SHP77 (cell line): ENCODE results near the gene NOP16.

ENCODE experiments used
- DNase-seq, 2 experiments: peaks; one replicate each; lab custom pipeline; 2025; lab: John Stamatoyannopoulos, UW

NOP16 gene

DNA sequence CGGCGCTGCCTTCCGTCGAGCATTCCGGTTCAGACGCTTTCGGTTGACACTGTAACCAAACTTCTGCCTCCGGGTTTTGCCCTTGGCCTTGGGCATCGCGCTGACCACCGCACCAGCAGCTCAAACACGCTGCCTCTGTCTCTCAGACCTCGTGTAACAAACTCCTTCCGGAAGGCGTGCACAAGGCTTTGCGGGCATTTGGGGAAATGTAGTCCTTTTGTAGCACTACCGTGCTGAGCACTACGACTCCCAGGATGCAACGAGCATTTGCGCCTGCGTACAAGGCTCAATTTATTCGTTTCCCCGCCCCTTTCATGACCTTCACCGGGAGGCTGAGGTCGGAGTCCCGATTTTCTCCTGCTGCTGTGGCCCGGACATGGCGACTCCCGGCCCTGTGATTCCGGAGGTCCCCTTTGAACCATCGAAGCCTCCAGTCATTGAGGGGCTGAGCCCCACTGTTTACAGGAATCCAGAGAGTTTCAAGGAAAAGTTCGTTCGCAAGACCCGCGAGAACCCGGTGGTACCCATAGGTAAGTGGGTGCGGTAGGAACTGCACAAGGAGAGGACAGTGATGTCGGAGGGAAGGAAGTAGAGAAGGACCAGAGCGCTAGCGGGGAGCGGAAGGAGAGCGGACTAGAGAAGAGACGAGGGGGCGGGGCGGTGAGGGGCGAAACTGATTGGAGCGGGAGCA, at the start of gene NOP16, which contains the start of gene HIGD2A:
Gene NOP16, minus strand, starts transcription at position 155 of the 691 bp plus-strand sequence. Its CDS starts 59 bp downstream, at position 96.
Gene HIGD2A, plus strand, starts transcription at position 308 of the 691 bp plus-strand sequence. Its CDS starts 69 bp downstream, at position 377.
- DNase-seq = peak; percentile 98 to 99

DNA sequence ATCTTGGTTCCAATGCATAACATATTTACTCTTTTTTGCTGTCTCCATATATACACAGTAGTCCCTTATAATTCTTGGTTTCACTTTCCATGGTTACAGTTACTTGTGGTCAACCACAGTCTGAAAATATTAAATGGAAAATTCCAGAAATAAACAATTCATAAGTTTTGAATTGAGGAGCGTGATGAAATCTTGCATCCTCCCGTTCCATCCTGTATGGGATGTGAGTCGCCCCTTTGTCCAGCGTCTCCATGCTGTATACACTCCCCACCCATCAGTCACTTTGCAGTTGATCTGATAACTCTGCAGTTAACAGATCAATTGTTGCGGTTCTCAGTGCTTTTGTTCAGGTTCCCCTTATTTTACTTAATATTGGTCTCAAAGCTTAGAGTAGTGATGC, 48.3 kb upstream of the NOP16 start:
- no peak for DNase-seq

DNA sequence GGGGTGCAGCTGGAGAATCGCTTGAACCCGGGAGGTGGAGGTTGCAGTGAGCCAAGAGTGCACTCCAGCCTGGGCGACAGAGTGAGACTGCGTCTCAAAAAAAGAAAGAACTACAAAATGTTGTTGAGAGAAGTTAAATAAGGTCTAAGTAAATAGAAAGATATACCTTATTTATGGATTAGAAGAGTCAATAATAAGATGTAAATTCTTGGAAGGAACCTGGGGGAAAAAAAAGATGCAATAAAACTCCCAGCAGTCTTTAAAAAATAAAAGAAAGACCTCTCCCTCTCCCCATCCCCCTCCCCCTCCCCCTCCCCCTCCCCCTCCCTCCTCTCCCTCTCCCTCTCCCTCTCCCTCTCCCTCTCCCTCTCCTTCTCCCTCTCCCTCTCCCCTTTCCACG, 44.3 kb upstream of the NOP16 start:
- DNase-seq = no peak

- no peak for DNase-seq
Observed at GRCh38 chr5:176429972-176430371, 41.6 kb upstream of the NOP16 start.

DNA sequence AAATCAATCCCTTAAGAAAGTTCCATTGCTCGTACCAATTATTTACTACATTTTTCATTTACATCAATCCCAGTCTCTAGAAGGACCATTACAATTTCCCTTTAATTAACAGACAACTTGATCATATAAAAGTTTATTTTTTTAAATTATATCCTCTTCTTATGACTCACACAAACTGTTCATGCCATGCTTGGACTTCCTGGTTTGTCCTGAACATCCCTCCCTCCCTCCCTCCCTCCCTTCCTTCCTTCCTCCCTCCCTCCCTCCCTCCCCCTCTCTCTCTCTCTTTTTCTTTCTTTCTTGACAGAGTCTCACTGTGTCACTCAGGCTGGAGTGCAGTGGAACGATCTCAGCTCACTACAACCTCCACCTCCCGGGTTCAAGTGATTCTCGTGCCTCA, 39.6 kb upstream of the NOP16 start:
- DNase-seq = no peak

- DNase-seq = no peak
Observed at GRCh38 chr5:176426876-176427275, 38.5 kb upstream of the NOP16 start.

- no peak for DNase-seq
Observed at GRCh38 chr5:176425791-176426190, 37.4 kb upstream of the NOP16 start.

GRCh38 chr5:176425138-176425537, 36.7 kb upstream of the NOP16 start:
- DNase-seq = no peak

GRCh38 chr5:176424181-176424580, 35.8 kb upstream of the NOP16 start:
- no peak for DNase-seq

- DNase-seq = no peak
Observed at GRCh38 chr5:176420972-176421544, 32.7 kb upstream of the NOP16 start.

- no peak for DNase-seq
Observed at GRCh38 chr5:176420086-176420485, 31.7 kb upstream of the NOP16 start.

DNA sequence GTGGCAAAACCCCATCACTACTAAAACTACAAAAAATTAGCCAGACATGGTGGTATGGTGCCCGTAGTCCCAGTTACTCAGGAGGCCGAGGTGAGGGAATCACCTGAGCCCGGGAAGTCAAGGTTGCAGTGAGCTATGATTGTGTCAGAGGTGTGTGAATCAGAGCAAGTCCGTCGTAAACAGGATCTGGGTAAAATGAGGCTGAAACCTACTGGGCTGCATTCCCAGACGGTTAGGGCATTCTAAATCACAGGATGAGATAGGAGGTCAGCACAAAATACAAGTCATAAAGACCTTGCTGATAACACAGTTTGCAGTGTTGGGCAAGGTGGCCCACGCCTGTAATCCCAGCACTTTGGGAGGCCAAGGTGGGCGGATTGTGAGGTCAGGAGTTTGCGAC, 29.9 kb upstream of the NOP16 start:
- no peak for DNase-seq

DNA sequence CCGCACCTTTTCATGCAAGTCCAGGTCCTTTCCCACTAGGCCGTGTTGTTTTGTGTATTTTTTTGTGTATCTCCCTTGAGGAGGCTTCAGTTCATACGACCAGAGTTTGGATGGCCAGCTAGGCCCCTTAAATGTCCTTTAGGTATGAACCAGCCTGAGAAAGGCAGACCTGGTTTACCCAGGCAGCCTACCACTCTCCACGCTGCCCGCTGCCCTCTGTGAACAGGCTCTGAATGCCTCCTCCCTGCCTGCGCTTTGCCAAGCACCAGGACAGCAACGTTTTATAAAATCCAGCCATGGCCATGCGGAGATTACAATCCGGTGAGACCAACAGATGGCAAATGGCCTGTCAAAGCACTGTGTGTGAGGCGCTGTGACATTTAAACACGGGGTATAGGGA, 28.6 kb upstream of the NOP16 start:
- peak in 1 of 2 experiments; percentile 44 for DNase-seq

DNA sequence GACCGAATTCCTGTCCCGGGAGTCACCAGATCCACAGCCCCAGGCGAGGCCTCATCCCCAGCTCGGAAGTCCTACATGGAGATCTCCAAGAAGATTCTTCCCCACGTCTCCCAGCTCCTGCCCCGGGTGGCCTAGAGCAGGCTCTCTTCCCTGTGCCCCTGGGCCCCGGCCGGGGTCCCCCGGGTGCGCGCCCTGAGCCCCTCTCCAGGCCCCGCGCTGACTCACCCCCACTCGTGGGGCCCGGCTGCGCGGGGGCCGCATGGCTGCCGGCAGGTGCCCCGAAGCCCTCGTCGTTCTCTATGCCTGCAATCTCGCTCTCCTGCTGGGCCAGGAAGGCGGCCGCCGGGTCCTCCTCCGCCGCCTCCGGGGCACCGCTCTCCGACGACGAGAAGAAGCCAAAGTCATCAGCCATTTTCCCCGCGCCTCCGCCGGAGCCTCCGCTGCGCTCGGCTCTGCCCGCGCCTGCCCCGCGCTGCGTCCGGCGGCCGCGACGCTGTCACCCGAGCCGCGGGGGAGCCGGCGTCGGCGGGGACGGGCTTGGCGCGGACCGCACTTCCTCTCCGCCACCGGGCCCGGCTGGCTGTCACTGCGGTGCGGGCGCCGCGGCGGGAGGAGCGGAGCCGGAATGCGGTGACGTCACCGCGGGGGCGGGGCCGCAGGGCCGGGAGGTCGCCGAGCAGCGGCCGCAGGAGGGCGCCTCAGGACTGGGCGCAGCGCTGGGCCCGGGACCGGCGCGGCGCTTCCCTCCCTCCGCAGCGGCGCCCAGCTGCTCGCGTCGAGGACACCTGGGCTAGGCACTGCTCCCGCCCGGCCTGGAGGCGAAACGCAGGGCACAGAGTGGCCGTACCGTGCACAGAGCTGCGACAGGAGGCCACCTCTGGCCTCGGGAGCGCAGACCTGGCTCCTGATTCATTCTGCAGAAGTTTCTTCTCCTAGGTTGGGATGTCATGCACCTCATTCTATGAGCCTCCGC, 27.8 kb upstream of the NOP16 start, which contains the start of gene CLTB:
Gene CLTB, minus strand, starts transcription at position 588 of the 973 bp plus-strand sequence. Its CDS starts 176 bp downstream, at position 412.
- peak; percentile 83 to 84 for DNase-seq

DNA sequence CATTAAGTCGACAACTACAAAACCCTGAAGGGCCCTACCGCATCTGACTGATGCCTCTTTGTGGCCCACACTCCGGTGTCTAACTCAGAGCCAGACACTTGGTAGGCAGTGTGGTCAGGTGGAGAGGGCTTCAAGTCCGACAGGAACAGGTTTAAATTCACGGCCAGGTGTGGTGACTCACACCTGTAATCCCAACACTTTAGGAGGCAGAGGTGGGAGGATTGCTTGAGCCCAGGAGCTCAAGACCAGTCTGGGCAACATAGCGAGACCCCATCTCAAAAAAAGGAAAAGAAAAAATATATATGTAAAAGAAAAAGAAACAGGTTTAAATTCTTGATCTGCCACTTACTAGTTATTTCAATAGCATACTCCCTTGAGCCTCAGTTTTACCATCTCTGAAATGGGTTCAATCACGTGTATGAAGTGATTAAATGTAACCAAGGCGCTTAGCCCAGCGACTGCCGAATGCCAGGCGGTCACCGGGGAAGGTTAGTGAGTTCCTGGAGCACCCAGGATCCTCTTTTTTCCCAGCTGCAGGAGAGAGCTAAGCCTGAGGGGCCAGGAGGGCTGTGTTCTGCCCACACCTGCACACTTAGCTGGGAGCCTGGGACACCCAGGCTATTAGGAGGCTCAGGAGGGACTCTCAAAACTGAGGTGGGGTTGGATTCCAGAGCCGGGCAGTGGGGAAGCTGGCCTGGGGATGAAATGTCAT, 27.0 kb upstream of the NOP16 start:
- no peak for DNase-seq

- no peak for DNase-seq
Observed at GRCh38 chr5:176414704-176415103, 26.3 kb upstream of the NOP16 start.

GRCh38 chr5:176413709-176414191, 25.4 kb upstream of the NOP16 start:
- DNase-seq = no peak

DNA sequence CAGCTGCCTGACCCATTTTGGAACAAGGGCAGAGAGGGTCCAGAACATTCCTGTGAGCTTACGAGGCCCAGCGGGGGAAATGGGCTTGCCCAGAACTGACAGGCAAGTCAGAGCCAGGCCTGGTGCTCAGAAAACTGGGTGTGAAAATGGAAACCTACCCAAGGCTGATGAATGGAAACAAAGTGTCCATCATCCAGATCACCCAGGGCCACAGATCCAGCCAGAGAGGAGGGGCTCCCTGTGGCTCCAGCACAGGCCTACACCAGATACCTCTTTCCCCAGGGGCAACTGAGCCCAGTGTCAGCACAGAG, 24.8 kb upstream of the NOP16 start:
- no peak for DNase-seq

DNA sequence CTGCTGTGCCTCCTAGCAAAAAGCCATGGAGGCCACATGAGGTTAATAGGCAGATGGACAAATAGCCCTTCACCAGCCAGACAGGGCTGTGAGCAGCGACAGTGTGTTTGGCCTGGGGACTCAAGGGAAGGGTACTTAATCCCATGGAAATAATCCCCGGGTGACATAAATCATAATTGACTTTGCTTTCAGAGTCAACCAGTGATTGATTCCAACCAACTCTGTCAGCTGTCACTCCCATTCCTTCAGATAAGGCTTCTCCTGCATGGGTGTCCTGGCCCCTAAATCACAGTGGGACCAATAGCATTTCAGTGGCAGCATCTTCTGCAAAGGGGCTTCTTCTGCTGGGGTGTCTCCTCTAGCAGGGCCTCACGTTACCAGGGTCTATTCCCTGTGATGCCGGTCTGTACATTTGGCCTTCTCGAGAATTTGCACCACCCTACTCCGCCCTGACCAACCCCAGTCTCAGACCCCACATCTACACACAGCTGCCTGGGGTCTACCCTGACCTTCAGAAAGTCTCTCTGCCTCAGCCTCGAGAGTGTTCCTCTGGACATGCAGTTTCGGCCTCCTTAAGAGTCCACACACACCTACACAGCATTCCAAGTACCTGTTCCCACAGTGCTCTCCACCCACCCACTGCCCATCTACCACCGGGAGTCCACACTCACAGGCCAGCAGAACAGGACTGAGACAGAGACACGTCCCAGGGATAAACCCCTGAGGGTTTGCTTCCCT, 24.3 kb upstream of the NOP16 start:
- no peak for DNase-seq

DNA sequence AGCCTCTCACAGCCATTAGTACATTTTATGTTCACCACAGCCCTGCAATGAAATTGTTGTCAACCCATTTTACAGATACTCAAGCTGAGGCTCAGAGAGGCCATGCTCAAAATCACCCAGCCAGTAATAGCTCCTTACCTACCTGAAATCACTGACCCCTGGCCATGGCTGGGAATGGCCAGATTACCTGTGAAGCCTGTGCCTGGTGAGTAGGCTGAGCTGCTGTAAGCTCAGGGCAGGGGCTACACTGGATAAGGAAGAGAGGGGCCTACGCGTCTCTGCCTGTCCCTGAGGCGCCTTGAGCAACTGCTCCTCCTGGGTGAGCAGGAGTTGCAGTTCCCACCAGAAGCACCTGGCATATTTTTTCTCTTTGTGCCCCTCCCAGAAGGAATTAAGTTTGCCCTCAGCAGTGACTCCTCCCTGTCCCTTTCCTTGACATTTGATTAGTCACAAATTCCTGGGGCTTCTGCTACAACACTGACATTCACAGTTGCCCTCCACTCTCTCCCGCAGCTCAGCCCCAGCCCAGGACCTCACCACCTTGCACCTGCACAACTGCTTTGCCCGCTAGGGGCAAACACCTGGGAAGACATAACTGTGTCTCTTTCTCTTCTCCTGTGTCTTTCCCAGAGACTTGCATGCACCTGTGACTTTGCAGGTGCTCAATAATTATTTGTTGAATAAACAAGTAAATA, 22.2 kb upstream of the NOP16 start:
- no peak for DNase-seq
